GM12892 (cell line): ENCODE measurements around the gene KRTAP10-6.

Experiments used
- POLR2A ChIP-seq: IDR thresholded peaks from 2 replicates; pipeline ENCODE4 v1.6.1; 2011; ENCODE audit warnings: low read depth, low read length, control low read depth
- TAF1 ChIP-seq: IDR thresholded peaks from 2 replicates; pipeline ENCODE4 v1.6.1; 2011; ENCODE audit warnings: low read depth, mild to moderate bottlenecking, control low read depth, low read length, borderline replicate concordance

GRCh38 chr21:44568261-44568660, 24.0 kb downstream of the KRTAP10-6 start:
- TF ChIP-seq TAF1 (no peak), POLR2A (no peak)
